ENCODE results near the gene DHRS9.

Gene DHRS9

GRCh38 chr2:169109502-169110409, 40.4 kb downstream of the DHRS9 start:
- Histone ChIP-seq H3K4me3 (ENCODE audit: insufficient read depth, low read depth, low read length) (no peak overlapping the region), H3K27ac (ENCODE audit: insufficient read depth, low read depth, low read length, poor library complexity, severe bottlenecking) (no peak overlapping the region), H3K36me3 (ENCODE audit: control insufficient read depth, insufficient read depth, low read length) (no peaks in the 10 kb centered on the region), H3K27me3 (ENCODE audit: control insufficient read depth, insufficient read depth, low read length, poor library complexity, severe bottlenecking) (no peaks in the 10 kb centered on the region), H3K9me3 (ENCODE audit: control insufficient read depth, low read length) (no peaks in the 10 kb centered on the region), H3K4me1 (ENCODE audit: control insufficient read depth, insufficient read depth, low read length) (peaks cover 9% of the 10 kb centered on the region)
- WGBS, 2 experiments: 56 to 57% methylated on average over 21 of the region's 21 CpGs

GRCh38 chr2:169110419-169110818, 41.1 kb downstream of the DHRS9 start:
- H3K4me3 ChIP-seq (ENCODE audit: insufficient read depth, low read depth, low read length): no peak overlapping the region
- H3K9me3 ChIP-seq (ENCODE audit: control insufficient read depth, low read length): no peaks in the 10 kb centered on the region
- WGBS, 2 experiments: 76 to 83% methylated on average over 7 of the region's 7 CpGs
- H3K27me3 ChIP-seq (ENCODE audit: control insufficient read depth, insufficient read depth, low read length, poor library complexity, severe bottlenecking): no peaks in the 10 kb centered on the region
- no peaks in the 10 kb centered on the region for H3K36me3 ChIP-seq (ENCODE audit: control insufficient read depth, insufficient read depth, low read length)
- peaks cover 9% of the 10 kb centered on the region for H3K4me1 ChIP-seq (ENCODE audit: control insufficient read depth, insufficient read depth, low read length)
- no peak overlapping the region for H3K27ac ChIP-seq (ENCODE audit: insufficient read depth, low read depth, low read length, poor library complexity, severe bottlenecking)

GRCh38 chr2:169110916-169111315, 41.6 kb downstream of the DHRS9 start:
- Histone ChIP-seq H3K36me3 (ENCODE audit: control insufficient read depth, insufficient read depth, low read length) (no peaks in the 10 kb centered on the region), H3K27ac (ENCODE audit: insufficient read depth, low read depth, low read length, poor library complexity, severe bottlenecking) (no peak overlapping the region), H3K4me1 (ENCODE audit: control insufficient read depth, insufficient read depth, low read length) (peaks cover 9% of the 10 kb centered on the region), H3K9me3 (ENCODE audit: control insufficient read depth, low read length) (no peaks in the 10 kb centered on the region), H3K27me3 (ENCODE audit: control insufficient read depth, insufficient read depth, low read length, poor library complexity, severe bottlenecking) (no peaks in the 10 kb centered on the region), H3K4me3 (ENCODE audit: insufficient read depth, low read depth, low read length) (no peak overlapping the region)
- 57 to 63% methylated on average over 18 of the region's 18 CpGs for WGBS, 2 experiments

- Histone ChIP-seq H3K27me3 (ENCODE audit: control insufficient read depth, insufficient read depth, low read length, poor library complexity, severe bottlenecking) (no peaks in the 10 kb centered on the region), H3K27ac (ENCODE audit: insufficient read depth, low read depth, low read length, poor library complexity, severe bottlenecking) (no peak overlapping the region), H3K4me1 (ENCODE audit: control insufficient read depth, insufficient read depth, low read length) (peaks cover 9% of the 10 kb centered on the region), H3K36me3 (ENCODE audit: control insufficient read depth, insufficient read depth, low read length) (no peaks in the 10 kb centered on the region), H3K4me3 (ENCODE audit: insufficient read depth, low read depth, low read length) (no peak overlapping the region), H3K9me3 (ENCODE audit: control insufficient read depth, low read length) (no peaks in the 10 kb centered on the region)
- 89 to 90% methylated on average over 6 of the region's 6 CpGs for WGBS, 2 experiments
Measured at GRCh38 chr2:169112841-169113240, 43.5 kb downstream of the DHRS9 start.

GRCh38 chr2:169114056-169114455, 44.7 kb downstream of the DHRS9 start:
- H3K27ac ChIP-seq (ENCODE audit: insufficient read depth, low read depth, low read length, poor library complexity, severe bottlenecking): no peak overlapping the region
- no peaks in the 10 kb centered on the region for H3K9me3 ChIP-seq (ENCODE audit: control insufficient read depth, low read length)
- H3K36me3 ChIP-seq (ENCODE audit: control insufficient read depth, insufficient read depth, low read length): no peaks in the 10 kb centered on the region
- peaks cover 9% of the 10 kb centered on the region for H3K4me1 ChIP-seq (ENCODE audit: control insufficient read depth, insufficient read depth, low read length)
- no peaks in the 10 kb centered on the region for H3K27me3 ChIP-seq (ENCODE audit: control insufficient read depth, insufficient read depth, low read length, poor library complexity, severe bottlenecking)
- H3K4me3 ChIP-seq (ENCODE audit: insufficient read depth, low read depth, low read length): no peak overlapping the region
- WGBS, 2 experiments: 93 to 96% methylated on average over 4 of the region's 4 CpGs

GRCh38 chr2:169116327-169116726, 47.0 kb downstream of the DHRS9 start:
- Histone ChIP-seq H3K4me1 (ENCODE audit: control insufficient read depth, insufficient read depth, low read length) (no peaks in the 10 kb centered on the region), H3K4me3 (ENCODE audit: insufficient read depth, low read depth, low read length) (no peak overlapping the region), H3K27me3 (ENCODE audit: control insufficient read depth, insufficient read depth, low read length, poor library complexity, severe bottlenecking) (no peaks in the 10 kb centered on the region), H3K9me3 (ENCODE audit: control insufficient read depth, low read length) (no peaks in the 10 kb centered on the region), H3K27ac (ENCODE audit: insufficient read depth, low read depth, low read length, poor library complexity, severe bottlenecking) (no peak overlapping the region), H3K36me3 (ENCODE audit: control insufficient read depth, insufficient read depth, low read length) (no peaks in the 10 kb centered on the region)
- WGBS, 2 experiments: 89% methylated on average over 2 of the region's 2 CpGs

- Histone ChIP-seq H3K4me3 (ENCODE audit: insufficient read depth, low read depth, low read length) (no peak overlapping the region), H3K9me3 (ENCODE audit: control insufficient read depth, low read length) (no peaks in the 10 kb centered on the region), H3K27ac (ENCODE audit: insufficient read depth, low read depth, low read length, poor library complexity, severe bottlenecking) (no peak overlapping the region), H3K27me3 (ENCODE audit: control insufficient read depth, insufficient read depth, low read length, poor library complexity, severe bottlenecking) (no peaks in the 10 kb centered on the region), H3K4me1 (ENCODE audit: control insufficient read depth, insufficient read depth, low read length) (no peaks in the 10 kb centered on the region), H3K36me3 (ENCODE audit: control insufficient read depth, insufficient read depth, low read length) (no peaks in the 10 kb centered on the region)
Measured at GRCh38 chr2:169116993-169117392, 47.6 kb downstream of the DHRS9 start.

GRCh38 chr2:169118060-169118459, 48.7 kb downstream of the DHRS9 start:
- Histone ChIP-seq H3K9me3 (ENCODE audit: control insufficient read depth, low read length) (no peaks in the 10 kb centered on the region), H3K36me3 (ENCODE audit: control insufficient read depth, insufficient read depth, low read length) (no peaks in the 10 kb centered on the region), H3K27me3 (ENCODE audit: control insufficient read depth, insufficient read depth, low read length, poor library complexity, severe bottlenecking) (no peaks in the 10 kb centered on the region), H3K4me3 (ENCODE audit: insufficient read depth, low read depth, low read length) (no peak overlapping the region), H3K4me1 (ENCODE audit: control insufficient read depth, insufficient read depth, low read length) (no peaks in the 10 kb centered on the region), H3K27ac (ENCODE audit: insufficient read depth, low read depth, low read length, poor library complexity, severe bottlenecking) (no peak overlapping the region)
- WGBS, 2 experiments: 40 to 71% methylated on average over 1 to 2 of the region's 2 CpGs

- Histone ChIP-seq H3K4me3 (ENCODE audit: insufficient read depth, low read depth, low read length) (no peak overlapping the region), H3K27ac (ENCODE audit: insufficient read depth, low read depth, low read length, poor library complexity, severe bottlenecking) (no peak overlapping the region), H3K9me3 (ENCODE audit: control insufficient read depth, low read length) (no peaks in the 10 kb centered on the region), H3K4me1 (ENCODE audit: control insufficient read depth, insufficient read depth, low read length) (no peaks in the 10 kb centered on the region), H3K36me3 (ENCODE audit: control insufficient read depth, insufficient read depth, low read length) (no peaks in the 10 kb centered on the region), H3K27me3 (ENCODE audit: control insufficient read depth, insufficient read depth, low read length, poor library complexity, severe bottlenecking) (no peaks in the 10 kb centered on the region)
- 84 to 90% methylated on average over 4 of the region's 4 CpGs for WGBS, 2 experiments
Measured at GRCh38 chr2:169119123-169119760, 49.9 kb downstream of the DHRS9 start.

GRCh38 chr2:169119851-169120250, 50.5 kb downstream of the DHRS9 start:
- Histone ChIP-seq H3K4me1 (ENCODE audit: control insufficient read depth, insufficient read depth, low read length) (no peaks in the 10 kb centered on the region), H3K9me3 (ENCODE audit: control insufficient read depth, low read length) (no peaks in the 10 kb centered on the region), H3K4me3 (ENCODE audit: insufficient read depth, low read depth, low read length) (no peak overlapping the region), H3K36me3 (ENCODE audit: control insufficient read depth, insufficient read depth, low read length) (no peaks in the 10 kb centered on the region), H3K27me3 (ENCODE audit: control insufficient read depth, insufficient read depth, low read length, poor library complexity, severe bottlenecking) (no peaks in the 10 kb centered on the region), H3K27ac (ENCODE audit: insufficient read depth, low read depth, low read length, poor library complexity, severe bottlenecking) (no peak overlapping the region)
- WGBS, 2 experiments: 93 to 94% methylated on average over 4 of the region's 4 CpGs

Data from ectodermal cell (in vitro differentiated cells).